ENCODE results near the gene DTNBP1. TPM values are rescaled to one million over a fixed set of nuclear protein-coding genes. Genes with fewer than 3 reads are reported as not detected.

DTNBP1 gene
- total and polyA plus RNA-seq, 2 experiments from 2014 or later: 0.32 to 15.8 TPM

GRCh38 chr6:15512126-15512525, 150.7 kb downstream of the DTNBP1 start:
- H3F3A ChIP-seq (ENCODE audit: insufficient read depth): no peaks in the 10 kb centered on the region
- H3K9me3 ChIP-seq (ENCODE audit: low read depth): no peaks in the 10 kb centered on the region
- WGBS, 2 experiments (ENCODE audit: low coverage in 1 of 2, low lambda C conversion rate in 2 of 2, missing lambda C conversion rate in 2 of 2): 96 to 97% methylated on average over 18 of the region's 18 CpGs
- H3K27me3 ChIP-seq (replicated peaks; ENCODE audit: insufficient read depth): no peaks in the 10 kb centered on the region
- no peak overlapping the region for H3K4me3 ChIP-seq
- no peak overlapping the region for H3K27ac ChIP-seq
- DNase-seq: peak; percentile 30
- H3K36me3 ChIP-seq (ENCODE audit: low read depth): peaks cover 8% of the 10 kb centered on the region; the same call in 1 of the 2 replicates
- no peaks in the 10 kb centered on the region for H3K9me2 ChIP-seq (ENCODE audit: insufficient read depth)
- peaks cover 34% of the 10 kb centered on the region for H3K79me2 ChIP-seq (ENCODE audit: insufficient read depth)
- no peak overlapping the region for H3K4me2 ChIP-seq (ENCODE audit: unreplicated experiment)
- no peaks in the 10 kb centered on the region for H4K20me1 ChIP-seq (ENCODE audit: insufficient read depth)
- TF ChIP-seq EZH2 (IDR thresholded peaks at IDR 0.05; ENCODE audit: insufficient read depth, poor library complexity, severe bottlenecking) (no peak), EZH2phosphoT487 (IDR thresholded peaks at IDR 0.05; ENCODE audit: insufficient read depth, low read depth) (no peak)
- H3K9ac ChIP-seq: no peak overlapping the region
- in situ Hi-C loops (cut with MboI): no loop called here
- no peak overlapping the region for H2AFZ ChIP-seq
- peaks cover 4% of the 10 kb centered on the region; the same call in 1 of the 2 replicates for H3K4me1 ChIP-seq (ENCODE audit: insufficient read depth)

GRCh38 chr6:15511248-15512125, 151.3 kb downstream of the DTNBP1 start:
- Histone ChIP-seq H3K9me2 (ENCODE audit: insufficient read depth) (no peaks in the 10 kb centered on the region), H3K27ac (no peak overlapping the region), H3K27me3 (replicated peaks; ENCODE audit: insufficient read depth) (no peaks in the 10 kb centered on the region), H3K4me2 (ENCODE audit: unreplicated experiment) (no peak overlapping the region), H2AFZ (no peak overlapping the region), H3K4me1 (ENCODE audit: insufficient read depth) (peaks cover 4% of the 10 kb centered on the region; the same call in 1 of the 2 replicates), H3F3A (ENCODE audit: insufficient read depth) (no peaks in the 10 kb centered on the region; the same call in 1 of the 2 replicates), H3K9ac (no peak overlapping the region), H3K36me3 (ENCODE audit: low read depth) (peaks cover 8% of the 10 kb centered on the region; the same call in 1 of the 2 replicates), H3K4me3 (no peak overlapping the region), H3K9me3 (ENCODE audit: low read depth) (no peaks in the 10 kb centered on the region), H4K20me1 (ENCODE audit: insufficient read depth) (0 out of 2 replicates have a peak, but pooled peaks cover 2% of the 10 kb centered on the region), H3K79me2 (ENCODE audit: insufficient read depth) (peaks cover 38% of the 10 kb centered on the region)
- TF ChIP-seq EZH2 (IDR thresholded peaks at IDR 0.05; ENCODE audit: insufficient read depth, poor library complexity, severe bottlenecking) (no peak), EZH2phosphoT487 (IDR thresholded peaks at IDR 0.05; ENCODE audit: insufficient read depth, low read depth) (no peak)
- WGBS, 2 experiments (ENCODE audit: low coverage in 1 of 2, low lambda C conversion rate in 2 of 2, missing lambda C conversion rate in 2 of 2): 73% methylated on average over 14 of the region's 14 CpGs
- in situ Hi-C loops (cut with MboI): no loop called here
- DNase-seq: no peak

DNA sequence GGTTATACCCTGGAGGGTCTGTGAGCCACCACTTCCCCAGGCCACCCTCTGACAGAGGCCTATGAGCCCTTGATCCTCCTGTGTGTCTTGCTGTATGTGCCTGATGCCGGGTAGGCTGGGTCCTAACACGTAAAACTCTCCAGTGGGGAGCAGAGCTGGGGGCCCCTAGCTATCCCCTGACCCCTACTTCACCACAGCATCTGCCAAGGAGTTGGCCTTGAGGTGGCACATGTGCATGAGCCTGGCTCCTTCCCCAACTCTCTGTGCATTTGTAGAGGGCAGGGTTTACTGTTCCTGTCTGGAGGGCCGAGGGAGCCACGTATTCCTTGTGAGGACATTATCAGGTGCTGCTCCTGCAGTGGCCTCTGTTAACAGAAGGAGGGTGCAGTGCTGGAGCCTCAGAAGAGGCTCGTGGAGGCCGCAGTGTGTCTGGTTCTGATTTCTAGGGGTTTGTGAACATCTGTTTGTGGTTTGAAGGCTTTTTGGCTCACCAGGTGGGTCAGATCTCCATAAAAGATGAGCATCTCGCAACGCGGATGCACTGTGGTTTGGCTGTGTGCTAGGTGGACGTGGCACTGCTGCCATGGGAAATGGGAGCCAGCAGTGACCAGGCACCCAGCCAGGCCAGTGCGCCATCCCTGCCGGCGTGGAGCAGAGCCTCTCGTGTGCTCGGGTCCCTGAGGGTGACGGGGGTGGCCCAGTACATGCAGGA, 152.1 kb downstream of the DTNBP1 start:
- Histone ChIP-seq H2AFZ (no peak overlapping the region), H3F3A (ENCODE audit: insufficient read depth) (peaks cover 7% of the 10 kb centered on the region; the same call in 1 of the 2 replicates), H3K27me3 (replicated peaks; ENCODE audit: insufficient read depth) (no peaks in the 10 kb centered on the region), H3K27ac (no peak overlapping the region), H3K9ac (no peak overlapping the region), H4K20me1 (ENCODE audit: insufficient read depth) (peaks cover 6% of the 10 kb centered on the region; the same call in 1 of the 2 replicates), H3K36me3 (ENCODE audit: low read depth) (peaks cover 8% of the 10 kb centered on the region; the same call in 1 of the 2 replicates), H3K4me2 (ENCODE audit: unreplicated experiment) (no peak overlapping the region), H3K9me2 (ENCODE audit: insufficient read depth) (no peaks in the 10 kb centered on the region), H3K9me3 (ENCODE audit: low read depth) (no peaks in the 10 kb centered on the region), H3K4me3 (no peak overlapping the region), H3K4me1 (ENCODE audit: insufficient read depth) (peaks cover 4% of the 10 kb centered on the region), H3K79me2 (ENCODE audit: insufficient read depth) (peaks cover 43% of the 10 kb centered on the region)
- no peak for TF ChIP-seq EZH2 (IDR thresholded peaks at IDR 0.05; ENCODE audit: insufficient read depth, poor library complexity, severe bottlenecking)
- no peak for TF ChIP-seq EZH2phosphoT487 (IDR thresholded peaks at IDR 0.05; ENCODE audit: insufficient read depth, low read depth)
- no peak for DNase-seq
- in situ Hi-C loops (cut with MboI): no loop called here
- 87 to 89% methylated on average over 16 of the region's 16 CpGs for WGBS, 2 experiments (ENCODE audit: low coverage in 1 of 2, low lambda C conversion rate in 2 of 2, missing lambda C conversion rate in 2 of 2)

GRCh38 chr6:15510121-15510520, 152.7 kb downstream of the DTNBP1 start:
- Histone ChIP-seq H3K4me3 (no peak overlapping the region), H3K9me3 (ENCODE audit: low read depth) (no peaks in the 10 kb centered on the region), H3K79me2 (ENCODE audit: insufficient read depth) (peaks cover 43% of the 10 kb centered on the region), H3K9ac (no peak overlapping the region), H3F3A (ENCODE audit: insufficient read depth) (peaks cover 12% of the 10 kb centered on the region), H3K9me2 (ENCODE audit: insufficient read depth) (no peaks in the 10 kb centered on the region), H3K4me1 (ENCODE audit: insufficient read depth) (peaks cover 9% of the 10 kb centered on the region), H2AFZ (no peak overlapping the region), H3K36me3 (ENCODE audit: low read depth) (peaks cover 8% of the 10 kb centered on the region; the same call in 1 of the 2 replicates), H3K27me3 (replicated peaks; ENCODE audit: insufficient read depth) (no peaks in the 10 kb centered on the region), H3K27ac (no peak overlapping the region), H3K4me2 (ENCODE audit: unreplicated experiment) (no peak overlapping the region), H4K20me1 (ENCODE audit: insufficient read depth) (peaks cover 10% of the 10 kb centered on the region; the same call in 1 of the 2 replicates)
- in situ Hi-C loops (cut with MboI): no loop called here
- TF ChIP-seq EZH2phosphoT487 (IDR thresholded peaks at IDR 0.05; ENCODE audit: insufficient read depth, low read depth): no peak
- TF ChIP-seq EZH2 (IDR thresholded peaks at IDR 0.05; ENCODE audit: insufficient read depth, poor library complexity, severe bottlenecking): no peak
- no peak for DNase-seq
- 88 to 92% methylated on average over 6 of the region's 6 CpGs for WGBS, 2 experiments (ENCODE audit: low coverage in 1 of 2, low lambda C conversion rate in 2 of 2, missing lambda C conversion rate in 2 of 2)

Data from GM23248 (cell line).